Liver (tissue), 9 donors: ENCODE measurements around the gene TMCO4. TPM values are rescaled to one million over a fixed set of nuclear protein-coding genes. Genes with fewer than 3 reads are reported as not detected.

ENCODE experiments used
- DNase-seq: peaks from one replicate; pipeline ENCODE4 v3.0.0-alpha.2; 2017; ENCODE audit warnings: low spot score
- H3K27ac ChIP-seq, 2 donors: one replicate each; pipeline ENCODE4 v1.7.0; 2013; ENCODE audit warnings: inconsistent platforms in 2 of 2, low read length in 2 of 2, control low read depth in 1 of 2, low read depth in 1 of 2, mild to moderate bottlenecking in 1 of 2
- H3K27me3 ChIP-seq, 4 donors: one replicate each; pipeline versions ENCODE4 v1.6.1 to v1.7.0; 2013; ENCODE audit warnings: low read length in 3 of 4, inconsistent platforms in 1 of 4, mild to moderate bottlenecking in 1 of 4, moderate library complexity in 1 of 4; ENCODE audit not compliant: control insufficient read depth in 4 of 4, insufficient read depth in 4 of 4
- H3K36me3 ChIP-seq, 4 donors: one replicate each; pipeline versions ENCODE4 v1.6.1 to v1.7.0; 2013; ENCODE audit warnings: low read length in 3 of 4, mild to moderate bottlenecking in 3 of 4, low read depth in 1 of 4, moderate library complexity in 1 of 4; ENCODE audit not compliant: control insufficient read depth in 4 of 4, insufficient read depth in 3 of 4
- H3K4me1 ChIP-seq, 4 donors: one replicate each; pipeline versions ENCODE4 v1.6.1 to v1.7.0; 2013; ENCODE audit warnings: low read length in 3 of 4, mild to moderate bottlenecking in 3 of 4, moderate library complexity in 1 of 4; ENCODE audit not compliant: control insufficient read depth in 4 of 4, insufficient read depth in 4 of 4
- H3K4me3 ChIP-seq, 3 donors: one replicate each; pipeline versions ENCODE4 v1.6.1 to v1.7.0; 2013; ENCODE audit warnings: low read length in 3 of 3, control low read depth in 1 of 3, low read depth in 1 of 3, mild to moderate bottlenecking in 1 of 3
- H3K9ac ChIP-seq, 2 donors: one replicate each; pipeline ENCODE4 v1.7.0; 2013; ENCODE audit warnings: low read length in 2 of 2, mild to moderate bottlenecking in 2 of 2, moderate library complexity in 2 of 2, control low read depth in 1 of 2, low read depth in 1 of 2
- H3K9me3 ChIP-seq, 4 donors: one replicate each; pipeline versions ENCODE4 v1.6.1 to v1.7.0; 2013; ENCODE audit warnings: low read length in 3 of 4; ENCODE audit not compliant: control insufficient read depth in 4 of 4
- ATF3 ChIP-seq: IDR thresholded peaks from 2 replicates; pipeline ENCODE4 v1.6.1; 2016; ENCODE audit warnings: antibody characterized with exemption
- CTCF ChIP-seq: fragments of 150-350 bp; IDR thresholded peaks from 2 replicates; pipeline ENCODE4 v1.5.1; 2017; ENCODE audit warnings: improper control_type of control experiment, low read depth, low read length; ENCODE audit not compliant: missing input control
- EGR1 ChIP-seq, 2 donors: IDR thresholded peaks; 2 replicates each; pipeline ENCODE4 v1.6.1; 2016 to 2018; ENCODE audit warnings: antibody characterized with exemption in 2 of 2, low read depth in 2 of 2
- FOXA1 ChIP-seq: IDR thresholded peaks from 2 replicates; pipeline ENCODE4 v1.6.1; 2016; ENCODE audit warnings: antibody characterized with exemption
- FOXA2 ChIP-seq: IDR thresholded peaks from 2 replicates; pipeline ENCODE4 v1.6.1; 2016; ENCODE audit warnings: antibody characterized with exemption
- GABPA ChIP-seq, 2 donors: IDR thresholded peaks in 1 of 2; conservative IDR thresholded peaks in 1 of 2; 2 replicates each; pipeline ENCODE4 v1.6.1; 2016; ENCODE audit warnings: antibody characterized with exemption in 2 of 2, mild to moderate bottlenecking in 1 of 2, moderate library complexity in 1 of 2
- HNF4G ChIP-seq: IDR thresholded peaks from 2 replicates; pipeline ENCODE4 v1.6.1; 2016; ENCODE audit warnings: antibody characterized with exemption
- JUND ChIP-seq, 2 donors: IDR thresholded peaks; 2 replicates each; pipeline ENCODE4 v1.6.1; 2016; ENCODE audit warnings: antibody characterized with exemption in 2 of 2
- MAX ChIP-seq: IDR thresholded peaks from 2 replicates; pipeline ENCODE4 v1.6.1; 2016; ENCODE audit warnings: antibody characterized with exemption
- NR2F2 ChIP-seq: IDR thresholded peaks from 2 replicates; pipeline ENCODE4 v1.6.1; 2016; ENCODE audit warnings: antibody characterized with exemption
- RAD21 ChIP-seq, 2 donors: IDR thresholded peaks; 2 replicates each; pipeline ENCODE4 v1.6.1; 2016; ENCODE audit warnings: antibody characterized with exemption in 2 of 2, mild to moderate bottlenecking in 2 of 2
- REST ChIP-seq: IDR thresholded peaks from 2 replicates; pipeline ENCODE4 v1.6.1; 2016; ENCODE audit warnings: antibody characterized with exemption, mild to moderate bottlenecking
- RXRA ChIP-seq, 2 donors: IDR thresholded peaks; 2 replicates each; pipeline ENCODE4 v1.6.1; 2017 to 2018; ENCODE audit warnings: antibody characterized with exemption in 2 of 2, mild to moderate bottlenecking in 1 of 2
- SP1 ChIP-seq: IDR thresholded peaks from 2 replicates; pipeline ENCODE4 v1.6.1; 2018; ENCODE audit warnings: antibody characterized with exemption, mild to moderate bottlenecking
- YY1 ChIP-seq: IDR thresholded peaks from 2 replicates; pipeline ENCODE4 v1.6.1; 2016; ENCODE audit warnings: antibody characterized with exemption, mild to moderate bottlenecking
- ZBTB33 ChIP-seq: IDR thresholded peaks from 2 replicates; pipeline ENCODE4 v1.6.1; 2016; ENCODE audit warnings: antibody characterized with exemption
- WGBS: extraction: QIAGEN DNeasy Blood & Tissue Kit; methylation state at CpG from one replicate; pipeline ENCODE4 v1.1.7; 2013; 5-methylcytosine and 5-hydroxymethylcytosine counted together
- polyA plus RNA-seq, 2 donors: library from polyadenylated mRNA; stranded (reverse) in 1 of 2; unstranded in 1 of 2; fragments of 200-250 nt in 1 of 2; fragments of >200 nt in 1 of 2; fragmentation: Nextera tagmentation in 1 of 2; extraction: Ambion mirVana in 1 of 2; gene quantifications; one replicate each; pipeline versions ENCODE4 v1.2.1 to v1.2.3, GENCODE V29; 2013 to 2015
- total RNA-seq, 2 donors: library from RNA; depleted of rRNA; stranded (reverse); fragments of >200 nt; gene quantifications; one replicate each; pipeline ENCODE4 v1.2.3, GENCODE V29; 2014
- donor health status: healthy.
- donor health status: healthy.
- donor health status: healthy.
- donor health status: healthy.
- donor health status: healthy.

Gene TMCO4
- total and polyA plus RNA-seq, 4 donors = 4.0 to 9.5 (median 6.0) TPM

- Histone ChIP-seq H3K9me3 (no peaks in the 10 kb centered on the region), H3K4me1 (peaks cover 0 to 8% (median 6%) of the 10 kb centered on the region in 4 donors), H3K36me3 (peaks cover 0 to 2% (median 0%) of the 10 kb centered on the region in 4 donors), H3K27me3 (no peaks in the 10 kb centered on the region), H3K4me3 (no peak overlapping the region), H3K27ac (no peak overlapping the region), H3K9ac (no peak overlapping the region)
- WGBS = 94% methylated on average over 1 of the region's 1 CpG
- no peak for DNase-seq
- TF ChIP-seq GABPA (IDR thresholded peaks at IDR 0.05 in 1 of 2, conservative IDR thresholded peaks at IDR 0.05 in 1 of 2) (no peak), ZBTB33 (no peak), FOXA1 (no peak), CTCF (no peak), ATF3 (no peak), RXRA (IDR thresholded peaks at IDR 0.05) (no peak), SP1 (no peak), YY1 (no peak), EGR1 (IDR thresholded peaks at IDR 0.05; ENCODE audit: low read depth in 2 of 2) (no peak), FOXA2 (no peak), JUND (IDR thresholded peaks at IDR 0.05) (no peak), MAX (no peak), REST (no peak)
These were observed 40.0 kb downstream of the TMCO4 start for GRCh38 chr1:19759740-19760089.

- Histone ChIP-seq H3K9me3 (no peaks in the 10 kb centered on the region), H3K27ac (no peak overlapping the region), H3K4me3 (no peak overlapping the region), H3K9ac (no peak overlapping the region), H3K36me3 (peaks cover 0 to 2% (median under 1%) of the 10 kb centered on the region in 4 donors), H3K4me1 (peaks cover 0 to 17% (median 14%) of the 10 kb centered on the region in 4 donors), H3K27me3 (no peaks in the 10 kb centered on the region)
- 94% methylated on average over 7 of the region's 7 CpGs for WGBS
- DNase-seq = no peak
- no peak for TF ChIP-seq NR2F2
- no peak for TF ChIP-seq CTCF
- TF ChIP-seq RAD21 (IDR thresholded peaks at IDR 0.05) = no peak
- TF ChIP-seq HNF4G = no peak
- TF ChIP-seq SP1 = no peak
- no peak for TF ChIP-seq YY1
- no peak for TF ChIP-seq REST
- no peak for TF ChIP-seq MAX
- no peak for TF ChIP-seq FOXA2
- TF ChIP-seq ATF3 = no peak
- no peak for TF ChIP-seq GABPA (IDR thresholded peaks at IDR 0.05 in 1 of 2, conservative IDR thresholded peaks at IDR 0.05 in 1 of 2)
These were observed 41.4 kb downstream of the TMCO4 start for GRCh38 chr1:19758227-19758830.
